DMS53 treated with DMSO at 0.1 percent for 48 hours (cell line): ENCODE results near the gene C16orf54.
A peak's percentile ranks its signal among the peaks of the same experiment; 100 is the strongest.
"Not testable (repeated sequence)": the region's sequence is repeated elsewhere in the genome, so short reads cannot be mapped to it uniquely, and the experiment has no call there.

Source experiments
- DNase-seq: peaks from one replicate; lab custom pipeline; 2025; ENCODE audit not compliant: unreplicated experiment; lab: John Stamatoyannopoulos, UW

C16orf54 gene

GRCh38 chr16:29710227-29711219 lies 35.3 kb downstream of the C16orf54 start:
- DNase-seq, result peak; percentile 31

- not testable (repeated sequence) for DNase-seq
Measured at GRCh38 chr16:29709657-29710056, 36.1 kb downstream of the C16orf54 start.

- no peak for DNase-seq
Measured at GRCh38 chr16:29708917-29709600, 36.7 kb downstream of the C16orf54 start.

GRCh38 chr16:29707160-29707559 lies 38.6 kb downstream of the C16orf54 start:
- not testable (repeated sequence) for DNase-seq

GRCh38 chr16:29705030-29705429 lies 40.8 kb downstream of the C16orf54 start:
- no peak for DNase-seq

- DNase-seq, result no peak
Measured at GRCh38 chr16:29702269-29702668, 43.5 kb downstream of the C16orf54 start.

GRCh38 chr16:29701214-29701555 lies 44.6 kb downstream of the C16orf54 start:
- DNase-seq, result no peak

GRCh38 chr16:29700253-29700987 lies 45.4 kb downstream of the C16orf54 start:
- DNase-seq, result peak; percentile 54

- no peak for DNase-seq
Measured at GRCh38 chr16:29699324-29700219, 46.2 kb downstream of the C16orf54 start.

GRCh38 chr16:29698484-29699323 lies 47.1 kb downstream of the C16orf54 start:
- no peak for DNase-seq

- no peak for DNase-seq
Measured at GRCh38 chr16:29698042-29698441, 47.7 kb downstream of the C16orf54 start.

- no peak for DNase-seq
Measured at GRCh38 chr16:29697391-29697790, 48.4 kb downstream of the C16orf54 start.

- DNase-seq, result no peak
Measured at GRCh38 chr16:29696881-29697331, 48.9 kb downstream of the C16orf54 start.

- not testable (repeated sequence) for DNase-seq
Measured at GRCh38 chr16:29695675-29696074, 50.1 kb downstream of the C16orf54 start.

- DNase-seq, result no peak
Measured at GRCh38 chr16:29694384-29695195, 51.2 kb downstream of the C16orf54 start.

GRCh38 chr16:29692606-29693005 lies 53.2 kb downstream of the C16orf54 start:
- DNase-seq, result not testable (repeated sequence)
